Effector memory CD8-positive, alpha-beta T cell (primary cell): Measurements from ENCODE around the gene FOXL1.

Experiments used
- ATAC-seq: fragments of 150-1000 bp; cut with Tn5 transposase; replicated peaks from 2 replicates; pipeline ENCODE4 v1.10.0; 2021; ENCODE audit warnings: mild to moderate bottlenecking, moderate library complexity
- DNase-seq, 3 experiments: peaks; one replicate each; pipeline ENCODE4 v3.0.0; 2021
- H3K27ac Mint-ChIP-seq, 2 donors: one replicate each; pipeline ENCODE4 v1.8.0; 2022; ENCODE audit warnings: mild to moderate bottlenecking in 2 of 2, mixed read lengths in 2 of 2, moderate library complexity in 2 of 2
- H3K27me3 Mint-ChIP-seq, 2 donors: one replicate each; pipeline ENCODE4 v1.8.0; 2022; ENCODE audit warnings: mixed read lengths in 2 of 2
- H3K36me3 Mint-ChIP-seq: one replicate; pipeline ENCODE4 v1.8.0; 2022; ENCODE audit warnings: mild to moderate bottlenecking, moderate library complexity, mixed read lengths; ENCODE audit not compliant: insufficient read depth
- H3K4me1 Mint-ChIP-seq, 2 donors: one replicate each; pipeline ENCODE4 v1.8.0; 2022; ENCODE audit warnings: low read depth in 2 of 2, mixed read lengths in 2 of 2
- H3K4me3 Mint-ChIP-seq, 2 donors: one replicate each; pipeline ENCODE4 v1.8.0; 2022; ENCODE audit warnings: mild to moderate bottlenecking in 2 of 2, mixed read lengths in 2 of 2, moderate library complexity in 2 of 2
- H3K9me3 Mint-ChIP-seq, 2 donors: one replicate each; pipeline ENCODE4 v1.8.0; 2022; ENCODE audit warnings: mixed read lengths in 2 of 2

FOXL1 gene

DNA sequence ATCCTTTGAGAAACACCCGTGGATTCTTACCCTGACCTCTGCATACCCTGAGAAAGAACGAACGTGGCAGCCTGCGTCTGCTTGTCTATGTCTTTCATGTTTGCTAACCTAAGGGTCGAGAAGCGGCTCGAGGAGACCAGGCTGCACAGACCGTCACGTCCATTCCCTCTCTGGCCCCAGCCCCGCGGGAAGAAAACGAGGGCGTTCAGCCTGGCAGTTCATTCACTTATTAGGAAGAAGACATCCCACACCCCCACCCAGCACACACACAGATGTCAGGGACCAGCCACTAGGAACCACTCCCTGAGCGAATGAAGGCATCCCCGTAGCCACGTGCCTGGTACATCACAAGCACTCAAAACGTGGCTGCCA is 22.7 kb upstream of the FOXL1 start:
- Mint-ChIP-seq H3K4me1 (peaks cover 17 to 24% of the 10 kb centered on the region in 2 donors), H3K4me3 (peak overlapping the region; percentile 97), H3K9me3 (no peaks in the 10 kb centered on the region), H3K27ac (peak overlapping the region; percentile 99 to 100), H3K27me3 (peaks cover 12 to 21% of the 10 kb centered on the region in 2 donors), H3K36me3 (peaks cover 15% of the 10 kb centered on the region)
- ATAC-seq (no peak), DNase-seq (no peak)

- H3K4me3 Mint-ChIP-seq, result peak overlapping the region in 1 of 2 donors; percentile 97
- DNase-seq (no peak), ATAC-seq (no peak)
- H3K36me3 Mint-ChIP-seq, result peaks cover 15% of the 10 kb centered on the region
- H3K27ac Mint-ChIP-seq, result no peak overlapping the region
- H3K27me3 Mint-ChIP-seq, result peaks cover 12 to 28% of the 10 kb centered on the region in 2 donors
- no peaks in the 10 kb centered on the region for H3K9me3 Mint-ChIP-seq
- H3K4me1 Mint-ChIP-seq, result peaks cover 17 to 24% of the 10 kb centered on the region in 2 donors
Observed at GRCh38 chr16:86556576-86556975, 21.8 kb upstream of the FOXL1 start.

GRCh38 chr16:86557587-86557986 is 20.8 kb upstream of the FOXL1 start:
- no peak for ATAC-seq
- no peak for DNase-seq
- H3K27ac Mint-ChIP-seq, result no peak overlapping the region
- H3K4me3 Mint-ChIP-seq, result no peak overlapping the region
- peaks cover 15% of the 10 kb centered on the region for H3K36me3 Mint-ChIP-seq
- peaks cover 18 to 37% of the 10 kb centered on the region in 2 donors for H3K27me3 Mint-ChIP-seq
- H3K9me3 Mint-ChIP-seq, result no peaks in the 10 kb centered on the region
- H3K4me1 Mint-ChIP-seq, result peaks cover 16 to 20% of the 10 kb centered on the region in 2 donors

GRCh38 chr16:86558355-86559193 is 19.8 kb upstream of the FOXL1 start:
- H3K27me3 Mint-ChIP-seq, result peaks cover 19 to 47% of the 10 kb centered on the region in 2 donors
- no peaks in the 10 kb centered on the region for H3K9me3 Mint-ChIP-seq
- ATAC-seq, result no peak
- H3K4me1 Mint-ChIP-seq, result peaks cover 17 to 19% of the 10 kb centered on the region in 2 donors
- H3K4me3 Mint-ChIP-seq, result no peak overlapping the region
- peaks cover 12% of the 10 kb centered on the region for H3K36me3 Mint-ChIP-seq
- no peak overlapping the region for H3K27ac Mint-ChIP-seq
- DNase-seq, result no peak

- DNase-seq, result no peak
- Mint-ChIP-seq H3K4me3 (no peak overlapping the region), H3K36me3 (peaks cover 10% of the 10 kb centered on the region), H3K27ac (no peak overlapping the region), H3K27me3 (peaks cover 32 to 60% of the 10 kb centered on the region in 2 donors), H3K4me1 (peaks cover 17 to 20% of the 10 kb centered on the region in 2 donors), H3K9me3 (no peaks in the 10 kb centered on the region)
- no peak for ATAC-seq
Observed at GRCh38 chr16:86559802-86560305, 18.5 kb upstream of the FOXL1 start.

- no peaks in the 10 kb centered on the region for H3K9me3 Mint-ChIP-seq
- no peak overlapping the region for H3K4me3 Mint-ChIP-seq
- peaks cover 46 to 77% of the 10 kb centered on the region in 2 donors for H3K27me3 Mint-ChIP-seq
- ATAC-seq, result no peak
- peaks cover 1% of the 10 kb centered on the region for H3K36me3 Mint-ChIP-seq
- H3K27ac Mint-ChIP-seq, result no peak overlapping the region
- H3K4me1 Mint-ChIP-seq, result peaks cover 8 to 11% of the 10 kb centered on the region in 2 donors
- DNase-seq, result no peak
Observed at GRCh38 chr16:86562356-86562755, 16.0 kb upstream of the FOXL1 start.

- peak; percentile 84 to 89 (median 84) for DNase-seq
- H3K27ac Mint-ChIP-seq, result no peak overlapping the region
- peaks cover 5% of the 10 kb centered on the region for H3K36me3 Mint-ChIP-seq
- peaks cover 8 to 13% of the 10 kb centered on the region in 2 donors for H3K4me1 Mint-ChIP-seq
- peak; percentile 97 for ATAC-seq
- peaks cover 50 to 82% of the 10 kb centered on the region in 2 donors for H3K27me3 Mint-ChIP-seq
- H3K9me3 Mint-ChIP-seq, result no peaks in the 10 kb centered on the region
- H3K4me3 Mint-ChIP-seq, result peak overlapping the region; percentile 64 to 70
Observed at GRCh38 chr16:86563469-86564345, 14.6 kb upstream of the FOXL1 start.

- no peak overlapping the region for H3K4me3 Mint-ChIP-seq
- no peak overlapping the region for H3K27ac Mint-ChIP-seq
- H3K36me3 Mint-ChIP-seq, result peaks cover 9% of the 10 kb centered on the region
- H3K27me3 Mint-ChIP-seq, result peaks cover 46 to 82% of the 10 kb centered on the region in 2 donors
- no peak for DNase-seq
- no peak for ATAC-seq
- H3K9me3 Mint-ChIP-seq, result no peaks in the 10 kb centered on the region
- H3K4me1 Mint-ChIP-seq, result peaks cover 8 to 14% of the 10 kb centered on the region in 2 donors
Observed at GRCh38 chr16:86565181-86565631, 13.1 kb upstream of the FOXL1 start.

GRCh38 chr16:86565644-86566511 is 12.5 kb upstream of the FOXL1 start:
- no peak overlapping the region for H3K4me3 Mint-ChIP-seq
- H3K4me1 Mint-ChIP-seq, result peaks cover 8 to 14% of the 10 kb centered on the region in 2 donors
- ATAC-seq, result no peak

GRCh38 chr16:86566601-86566965 is 11.8 kb upstream of the FOXL1 start, which contains the start of gene FOXC2:
FOXC2 (plus strand) TSS chr16:86566829; CDS start chr16:86567336, 507 bp downstream.
- Mint-ChIP-seq H3K4me3 (peak within 1 kb of the TSS in 1 of 2 donors; percentile 47), H3K27ac (no peak within 1 kb of the TSS), H3K9me3 (no peaks in the 10 kb centered on the region), H3K4me1 (peaks cover 8 to 14% of the 10 kb centered on the region in 2 donors), H3K27me3 (peaks cover 55 to 84% of the 10 kb centered on the region in 2 donors), H3K36me3 (peaks cover 9% of the 10 kb centered on the region)
- ATAC-seq (no peak), DNase-seq (no peak)

More at GRCh38 chr16:86565644-86566511, 12.5 kb upstream of the FOXL1 start:
- Mint-ChIP-seq H3K27ac (no peak overlapping the region), H3K36me3 (peaks cover 9% of the 10 kb centered on the region), H3K9me3 (no peaks in the 10 kb centered on the region), H3K27me3 (peaks cover 49 to 82% of the 10 kb centered on the region in 2 donors)
- no peak for DNase-seq

GRCh38 chr16:86566966-86567700 is 11.2 kb upstream of the FOXL1 start:
- peaks cover 51 to 84% of the 10 kb centered on the region in 2 donors for H3K27me3 Mint-ChIP-seq
- no peak overlapping the region for H3K27ac Mint-ChIP-seq
- DNase-seq, result no peak
- peak overlapping the region in 1 of 2 donors; percentile 47 for H3K4me3 Mint-ChIP-seq
- ATAC-seq, result no peak
- H3K9me3 Mint-ChIP-seq, result no peaks in the 10 kb centered on the region
- H3K4me1 Mint-ChIP-seq, result peaks cover 8 to 14% of the 10 kb centered on the region in 2 donors
- H3K36me3 Mint-ChIP-seq, result peaks cover 9% of the 10 kb centered on the region
